Stimulated activated CD8-positive, alpha-beta memory T cell treated with anti-CD3 and anti-CD28 coated beads, Interleukin-2, amount 100 ng/mL, for 48 hours (primary cell): Measurements from ENCODE around the gene LPP.

Source experiments
- DNase-seq, 2 donors: peaks; one replicate each; pipeline ENCODE4 v3.0.0-alpha.2; 2020; ENCODE audit warnings: low read depth in 2 of 2

The LPP gene

GRCh38 chr3:188911026-188911850 is 757.3 kb downstream of the LPP start:
- DNase-seq, result no peak

DNA sequence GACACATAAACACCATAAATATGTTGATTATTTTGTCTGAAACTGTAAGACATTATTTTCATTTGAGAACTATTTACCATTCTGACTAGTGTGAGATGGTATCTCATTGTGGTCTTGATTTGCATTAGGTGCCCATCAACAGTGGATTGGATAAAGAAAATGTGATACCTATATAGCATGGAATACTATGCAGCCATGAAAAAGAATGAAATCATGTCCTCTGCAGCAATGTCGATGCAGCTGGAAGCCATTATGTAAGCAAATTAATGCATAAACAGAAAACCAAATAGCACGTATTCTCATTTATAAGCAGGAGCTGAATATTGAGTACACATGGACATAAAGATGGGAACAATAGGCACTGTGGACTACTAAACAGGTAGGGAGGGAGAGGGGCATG is 759.1 kb downstream of the LPP start:
- no peak for DNase-seq

GRCh38 chr3:188914552-188914951 is 760.6 kb downstream of the LPP start:
- no peak for DNase-seq

DNA sequence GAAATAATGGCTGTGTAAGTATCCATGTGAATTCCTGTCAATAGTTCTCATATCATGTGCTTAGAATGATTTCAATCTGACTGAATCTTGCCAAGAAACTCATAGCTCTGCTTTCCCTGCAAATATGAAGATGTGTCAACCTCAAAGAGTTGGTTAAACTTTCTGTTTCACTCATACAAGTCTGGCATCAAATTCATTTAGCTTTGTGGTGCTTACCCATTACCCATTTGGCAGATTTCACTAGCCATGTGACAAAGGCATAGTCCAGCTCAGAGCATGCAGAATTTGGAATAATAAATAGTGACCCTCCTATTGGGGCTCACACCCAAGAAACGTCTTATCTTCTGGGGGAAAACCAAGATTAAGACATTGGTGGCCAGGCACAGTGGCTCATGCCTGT is 761.2 kb downstream of the LPP start:
- DNase-seq, result no peak

- DNase-seq, result no peak
Measured at GRCh38 chr3:188916934-188917401, 763.0 kb downstream of the LPP start.

DNA sequence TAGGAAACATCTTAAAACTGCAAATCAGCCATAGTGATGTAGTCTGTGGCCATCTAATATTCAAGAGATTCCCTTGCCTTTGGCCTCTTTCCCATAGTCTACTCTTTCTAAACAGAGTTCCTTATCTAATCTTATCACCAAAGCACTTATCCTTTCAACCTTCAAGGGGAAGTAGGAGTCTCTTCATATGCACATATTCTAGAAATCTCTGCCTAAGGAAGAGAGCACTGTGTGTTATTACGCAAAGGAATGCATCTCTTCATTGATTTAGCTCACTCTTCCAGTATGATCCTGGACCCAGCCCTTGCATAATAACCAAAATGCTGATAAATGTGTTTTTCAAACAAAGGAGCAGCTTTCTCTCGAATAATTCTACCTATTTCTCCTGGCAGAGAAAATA is 764.1 kb downstream of the LPP start:
- DNase-seq, result no peak

DNA sequence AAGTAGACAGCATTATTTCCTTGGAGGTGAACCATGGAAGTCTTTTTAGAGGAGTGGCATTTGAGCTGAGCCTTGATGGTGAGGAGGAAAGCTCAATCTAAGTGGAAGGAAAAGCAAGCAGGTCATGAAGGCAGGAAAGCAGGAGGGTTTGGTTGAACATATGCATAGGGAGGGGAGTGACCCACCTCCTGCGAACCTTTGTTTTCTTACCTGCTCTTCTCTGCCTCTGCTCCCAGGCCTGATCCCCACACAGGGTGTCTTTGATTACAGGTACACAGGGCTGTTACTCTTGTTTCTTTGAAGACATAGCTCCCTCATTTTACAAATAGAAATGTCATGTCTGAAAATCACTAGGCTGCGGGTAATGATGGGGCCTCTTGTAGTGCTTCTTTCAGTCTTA is 769.7 kb downstream of the LPP start:
- DNase-seq, result no peak

- no peak for DNase-seq
Measured at GRCh38 chr3:188925376-188925775, 771.4 kb downstream of the LPP start.

GRCh38 chr3:188926111-188926510 is 772.2 kb downstream of the LPP start:
- no peak for DNase-seq

GRCh38 chr3:188926741-188927511 is 773.0 kb downstream of the LPP start:
- DNase-seq, result no peak

DNA sequence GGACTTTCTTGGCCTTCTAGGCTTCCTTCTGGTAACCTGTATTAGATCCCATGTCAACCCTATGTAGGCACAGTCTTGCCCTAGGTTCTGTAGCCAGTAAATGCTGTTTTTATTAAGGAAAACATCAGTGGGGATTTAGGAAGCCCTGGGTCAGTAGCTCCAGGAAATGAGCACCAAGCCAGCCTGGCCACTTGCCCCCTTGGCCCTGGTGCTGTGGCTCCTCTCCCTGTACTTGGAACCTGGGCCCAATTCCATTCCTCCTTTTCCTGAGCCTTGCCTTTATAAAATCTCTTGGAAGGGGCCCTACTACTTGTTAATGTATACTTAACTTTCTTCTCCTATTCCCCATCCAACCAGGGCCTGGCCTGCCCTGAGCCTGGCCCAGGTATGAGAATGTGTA is 774.0 kb downstream of the LPP start:
- no peak for DNase-seq

- no peak for DNase-seq
Measured at GRCh38 chr3:188929137-188929536, 775.2 kb downstream of the LPP start.

GRCh38 chr3:188931036-188931435 is 777.1 kb downstream of the LPP start:
- DNase-seq, result no peak

DNA sequence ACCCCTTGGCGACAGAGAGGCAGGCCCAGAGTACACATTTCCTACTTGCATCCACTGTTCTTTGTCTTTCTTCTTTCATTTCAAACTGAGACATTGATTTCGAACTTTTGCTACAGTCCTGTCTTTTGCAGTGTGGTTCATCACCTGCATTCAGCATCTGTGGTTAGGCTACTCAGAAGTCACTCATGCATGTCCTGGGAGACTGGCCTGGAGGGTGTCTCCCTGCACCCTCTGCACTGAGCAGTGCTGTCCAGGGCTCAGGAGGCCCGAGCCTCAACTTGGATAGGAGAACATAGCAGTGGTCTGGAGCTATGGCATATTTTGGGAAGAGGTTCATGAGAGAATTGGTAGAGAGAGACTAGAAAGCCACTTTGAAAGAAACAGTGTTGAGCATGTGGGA is 777.6 kb downstream of the LPP start:
- no peak for DNase-seq

- no peak for DNase-seq
Measured at GRCh38 chr3:188934989-188935388, 781.0 kb downstream of the LPP start.

GRCh38 chr3:188936597-188937107 is 782.7 kb downstream of the LPP start:
- DNase-seq, result no peak

DNA sequence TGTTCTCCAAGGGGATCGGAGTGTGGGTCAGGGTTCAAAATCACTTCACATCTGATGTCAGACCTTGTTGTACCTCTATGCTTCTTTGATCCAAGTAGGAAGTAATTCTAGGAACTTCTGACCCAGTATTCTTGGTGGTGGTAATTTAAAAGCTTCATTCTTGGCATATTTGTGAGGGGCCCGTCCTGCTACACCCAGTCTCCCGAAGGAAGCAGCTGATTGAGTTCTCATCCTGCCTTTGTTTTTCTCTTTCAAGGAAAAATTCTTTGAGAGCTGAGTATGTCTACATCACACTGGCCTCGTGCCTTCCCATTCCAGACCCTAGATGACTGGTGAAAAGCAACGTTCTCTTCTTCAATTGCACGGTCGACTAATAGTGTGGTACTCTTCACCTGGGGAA is 783.4 kb downstream of the LPP start:
- no peak for DNase-seq

- DNase-seq, result no peak
Measured at GRCh38 chr3:188938999-188939398, 785.0 kb downstream of the LPP start.

- DNase-seq, result no peak
Measured at GRCh38 chr3:188939814-188940572, 786.0 kb downstream of the LPP start.
